K562 (cell line): ENCODE results near the gene DUSP19. TPM values are rescaled to one million over a fixed set of nuclear protein-coding genes. Genes with fewer than 3 reads are reported as not detected.

Experiments
- CREM ChIP-seq: IDR thresholded peaks from 2 replicates; pipeline ENCODE4 v1.6.1; 2014; ENCODE audit warnings: antibody characterized with exemption, low read depth
- E2F1 ChIP-seq: sonication (generic); formaldehyde crosslinking; IDR thresholded peaks from 2 replicates; pipeline ENCODE4 v1.8.1; 2023; ENCODE audit warnings: mild to moderate bottlenecking, missing genetic modification reagents, moderate library complexity
- E4F1 ChIP-seq: fragments of 250-450 bp; sonication (Bioruptor Pico); IDR thresholded peaks from 2 replicates; pipeline ENCODE4 v1.5.0; 2021; ENCODE audit warnings: mild to moderate bottlenecking, borderline replicate concordance
- MED1 ChIP-seq: sonication (generic); formaldehyde crosslinking; IDR thresholded peaks from 2 replicates; pipeline ENCODE4 v1.8.1; 2023; ENCODE audit warnings: missing genetic modification reagents, borderline replicate concordance
- PHB2 ChIP-seq: fragments of 450-650 bp; IDR thresholded peaks from 2 replicates; pipeline ENCODE4 v1.6.1; 2017; ENCODE audit warnings: low read depth
- PRDM10 ChIP-seq: fragments of 450-650 bp; IDR thresholded peaks from 2 replicates; pipeline ENCODE4 v1.6.1; 2018; ENCODE audit not compliant: partially characterized antibody
- PREB ChIP-seq: sonication (generic); formaldehyde crosslinking; IDR thresholded peaks from 2 replicates; pipeline ENCODE4 v1.8.1; 2023; ENCODE audit warnings: mild to moderate bottlenecking, missing genetic modification reagents
- RFX7 ChIP-seq: fragments of 250-450 bp; sonication (Bioruptor Pico); IDR thresholded peaks from 2 replicates; pipeline ENCODE4 v1.5.1; 2021; ENCODE audit warnings: mild to moderate bottlenecking
- SIN3A ChIP-seq, 2 experiments: fragments of 150-350 bp in 1 of 2; IDR thresholded peaks; 2 replicates each; pipeline ENCODE4 v1.6.1; 2011 to 2016; ENCODE audit warnings: borderline replicate concordance in 2 of 2, low read depth in 2 of 2, low read length in 2 of 2, mild to moderate bottlenecking in 2 of 2, moderate library complexity in 2 of 2; ENCODE audit not compliant: control insufficient read depth in 1 of 2
- SPI1 ChIP-seq: IDR thresholded peaks from 2 replicates; pipeline ENCODE4 v1.6.1; 2011; ENCODE audit warnings: low read depth, low read length, control low read depth, borderline replicate concordance
- ZBTB11 ChIP-seq, 3 experiments: fragments of 200-800 bp in 1 of 3; fragments of 250-450 bp in 1 of 3; fragments of 450-650 bp in 1 of 3; sonication (Bioruptor Pico) in 1 of 3; sonication (Bioruptor generic) in 1 of 3; formaldehyde crosslinking in 1 of 3; IDR thresholded peaks; 2 replicates each; pipeline versions ENCODE4 v1.6.1 to v1.8.0; 2016 to 2022; ENCODE audit warnings: mild to moderate bottlenecking in 2 of 3, missing genetic modification characterization in 2 of 3, missing compliant biosample characterization in 1 of 3, moderate library complexity in 1 of 3
- ZC3H11A ChIP-seq: IDR thresholded peaks from 2 replicates; pipeline ENCODE4 v1.6.1; 2012; ENCODE audit warnings: low read depth, low read length, improper control_type of control experiment
- ZNF589 ChIP-seq: fragments of 200-800 bp; sonication (Bioruptor generic); IDR thresholded peaks from 2 replicates; pipeline ENCODE4 v1.6.1; 2016; ENCODE audit warnings: low read depth, missing genetic modification characterization, missing compliant biosample characterization
- polyA plus RNA-seq, 8 experiments: library from polyadenylated mRNA; depleted of rRNA in 4 of 8; stranded (reverse) in 5 of 8; unstranded in 3 of 8; fragments of >200 nt; fragmentation: Nextera tagmentation in 2 of 8; fragmentation: Illumina TruSeq in 1 of 8; extraction: Ambion mirVana in 2 of 8; extraction: Trizol in 1 of 8; gene quantifications; 2 replicates each; pipeline versions ENCODE4 v1.2.1 to v1.2.3, GENCODE V29; 2011 to 2014; ENCODE audit warnings: inconsistent platforms in 1 of 8, missing spikeins in 1 of 8
- total RNA-seq, 7 experiments: library from RNA; depleted of rRNA in 6 of 7; stranded (reverse); fragments of >200 nt in 6 of 7; fragmentation: Illumina TruSeq in 2 of 7; extraction: Trizol in 2 of 7; gene quantifications; 2 replicates each; pipeline versions ENCODE4 v1.2.1 to v1.2.3, GENCODE V29; 2011 to 2021; ENCODE audit warnings: low replicate concordance in 1 of 7

DUSP19 gene
- total and polyA plus RNA-seq, 9 of the 15 experiments (the other 6 are each of a cell fraction or from before 2014, with no cell fraction given), result 1.6 to 6.3 (median 3.1) TPM

- TF ChIP-seq CREM (peak; percentile 71), PRDM10 (peak; percentile 96), PREB (no peak), MED1 (CRISPR knock-in tag) (no peak), SPI1 (no peak), RFX7 (CRISPR knock-in tag) (no peak), PHB2 (no peak), E2F1 (no peak), ZNF589 (CRISPR knock-in tag) (peak; percentile 82; the same call in 1 of the 2 replicates), ZC3H11A (no peak), SIN3A (IDR thresholded peaks at IDR 0.05; ENCODE audit: borderline replicate concordance in 2 of 2, control insufficient read depth in 1 of 2, low read depth in 2 of 2, low read length in 2 of 2) (peak in 1 of 2 experiments; percentile 50; a peak in 1 of 4 replicates), ZBTB11 (CRISPR knock-in tag; IDR thresholded peaks at IDR 0.05) (peak in 1 of 3 experiments; percentile 70; a peak in 2 of 6 replicates), E4F1 (CRISPR knock-in tag) (no peak; the same call in 1 of the 2 replicates)
Observed at GRCh38 chr2:183078464-183079138, at the start of gene DUSP19 (continued).
